Superior temporal gyrus (tissue), 1 donor: Measurements from ENCODE around the gene FHOD1.

Experiments
- DNase-seq: peaks from one replicate; pipeline ENCODE4 v3.0.0-alpha.2; 2016; ENCODE audit errors: extremely low spot score

FHOD1 gene

DNA sequence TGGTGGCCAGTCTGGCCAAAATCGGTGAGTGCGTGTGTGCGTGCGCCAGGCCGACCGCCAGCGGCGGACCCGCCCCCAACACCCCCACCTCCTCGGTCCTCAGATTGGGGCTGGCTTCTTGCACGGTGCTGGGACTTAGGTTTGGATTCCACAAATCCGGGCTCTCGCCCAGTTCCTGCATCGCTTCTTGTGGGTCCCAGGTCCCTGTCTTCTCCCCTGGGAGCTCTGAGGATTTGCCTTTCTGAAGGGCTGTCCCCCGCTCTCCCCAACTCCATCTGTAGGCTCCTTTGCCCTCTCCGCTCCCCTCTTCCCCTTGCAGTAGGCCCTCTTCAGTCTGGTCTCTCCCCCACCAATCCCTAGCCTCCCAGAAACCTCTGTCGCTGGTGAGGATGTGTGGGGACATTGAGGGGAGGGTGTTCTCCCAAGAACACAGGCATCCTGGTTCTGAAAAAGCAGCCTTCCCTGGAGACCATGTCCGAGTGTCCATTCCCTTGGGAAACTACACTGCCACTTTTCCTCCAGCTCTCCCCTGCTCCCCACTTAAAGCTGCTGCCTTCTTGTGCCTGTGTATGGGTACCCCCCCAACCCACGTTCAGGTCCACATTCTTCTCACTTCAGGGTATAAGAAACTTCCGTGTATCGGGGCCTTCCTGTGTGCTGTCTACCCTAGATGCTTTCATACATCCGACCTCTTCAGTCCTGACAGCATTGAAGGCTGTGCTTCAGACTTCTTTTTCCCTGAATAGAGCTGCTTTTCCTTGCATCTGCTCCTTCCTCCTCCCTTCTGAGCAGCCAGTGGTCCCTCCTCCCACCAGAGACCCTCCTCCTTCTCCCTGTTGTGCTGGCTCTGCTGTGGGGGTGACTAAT, 2.1 kb upstream of the FHOD1 start:
- DNase-seq = peak; percentile 9

DNA sequence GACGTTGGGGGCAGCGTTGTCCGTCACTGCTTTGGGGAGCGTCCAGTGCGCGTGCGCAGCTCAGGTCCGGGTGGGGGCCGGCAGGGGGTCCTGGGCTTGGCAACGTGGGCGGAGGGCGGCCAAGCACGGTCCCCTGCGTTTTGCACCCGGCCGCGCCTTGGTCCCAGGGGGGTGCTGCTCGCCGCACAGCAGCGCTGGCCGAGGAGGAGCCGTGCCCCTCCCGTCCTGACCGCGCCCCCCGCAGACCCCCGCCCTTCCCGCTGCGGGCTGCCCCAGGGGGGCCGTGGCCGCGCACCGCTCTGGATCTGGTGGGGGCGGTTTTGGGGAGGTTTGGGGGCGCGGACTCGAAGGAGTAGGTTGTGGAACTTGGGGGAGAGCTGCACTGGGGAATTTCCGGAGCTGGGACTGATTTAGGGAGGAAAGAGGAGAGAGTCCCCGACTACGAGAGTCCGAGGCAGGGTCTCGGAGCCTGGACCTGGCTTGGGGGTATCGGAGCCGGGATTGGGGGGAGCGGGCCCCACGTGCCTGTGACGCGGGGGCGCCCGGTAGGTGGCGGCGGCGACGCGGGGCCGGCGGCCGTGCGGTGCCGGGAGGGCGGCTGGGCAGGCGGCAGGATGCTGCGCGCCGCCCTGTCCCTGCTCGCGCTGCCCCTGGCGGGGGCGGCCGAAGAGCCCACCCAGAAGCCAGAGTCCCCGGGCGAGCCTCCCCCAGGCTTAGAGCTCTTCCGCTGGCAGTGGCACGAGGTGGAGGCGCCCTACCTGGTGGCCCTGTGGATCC, 1.3 kb upstream of the FHOD1 start, which contains the start of gene SLC9A5:
Gene SLC9A5, plus strand, starts transcription at position 579 of the 777 bp plus-strand sequence. Its CDS starts 36 bp downstream, at position 615.
- no peak for DNase-seq

- DNase-seq = no peak
Observed at GRCh38 chr16:67248073-67248400, 756 bp upstream of the FHOD1 start.

DNA sequence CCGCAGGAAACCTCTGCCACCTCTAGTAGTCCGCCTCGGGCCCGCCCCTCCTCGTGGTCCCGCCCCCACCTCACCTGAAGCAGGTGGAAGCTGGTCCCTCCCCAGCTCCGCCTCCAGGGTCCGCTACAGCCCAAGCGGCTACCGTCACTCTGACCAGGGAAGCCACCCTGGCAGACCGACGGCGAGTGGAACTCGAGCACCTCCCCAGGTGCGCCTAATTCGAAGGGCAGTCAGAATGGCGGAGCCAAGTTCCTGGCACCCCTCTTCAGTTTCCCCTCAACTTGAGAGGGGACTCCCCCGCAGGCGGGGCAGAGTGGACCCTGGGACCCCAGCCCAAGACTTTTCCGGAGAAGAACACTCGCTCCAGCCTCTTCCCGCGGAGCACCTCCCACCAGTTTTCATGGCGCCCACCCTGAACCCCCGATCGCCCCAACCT, 507 bp downstream of the FHOD1 start:
- DNase-seq = no peak

GRCh38 chr16:67246081-67246755, 1.1 kb downstream of the FHOD1 start:
- DNase-seq = peak; percentile 31

- peak; percentile 12 for DNase-seq
Observed at GRCh38 chr16:67245674-67246080, 1.6 kb downstream of the FHOD1 start.

- no peak for DNase-seq
Observed at GRCh38 chr16:67245186-67245585, 2.1 kb downstream of the FHOD1 start.

GRCh38 chr16:67244387-67245185, 2.7 kb downstream of the FHOD1 start:
- DNase-seq = peak; percentile 35

DNA sequence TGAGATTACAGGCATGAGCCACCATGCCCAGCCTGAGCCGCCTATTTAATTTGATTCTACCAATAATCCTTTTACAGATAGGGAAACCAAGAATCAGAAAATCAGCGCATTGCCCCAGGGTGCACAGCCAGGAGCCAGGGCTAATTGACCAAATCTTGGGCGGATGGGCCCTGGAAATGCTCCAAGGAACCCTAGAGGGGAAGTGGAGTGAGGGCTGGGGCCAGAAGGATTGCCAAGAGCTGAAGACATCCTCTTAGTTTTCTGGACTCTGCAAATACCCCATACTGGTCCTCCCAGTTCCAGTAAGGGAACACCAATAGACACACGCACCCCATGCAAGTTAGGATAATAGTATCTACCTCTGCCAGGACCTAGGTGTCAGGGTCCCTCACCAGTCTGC, 3.8 kb downstream of the FHOD1 start:
- no peak for DNase-seq

DNA sequence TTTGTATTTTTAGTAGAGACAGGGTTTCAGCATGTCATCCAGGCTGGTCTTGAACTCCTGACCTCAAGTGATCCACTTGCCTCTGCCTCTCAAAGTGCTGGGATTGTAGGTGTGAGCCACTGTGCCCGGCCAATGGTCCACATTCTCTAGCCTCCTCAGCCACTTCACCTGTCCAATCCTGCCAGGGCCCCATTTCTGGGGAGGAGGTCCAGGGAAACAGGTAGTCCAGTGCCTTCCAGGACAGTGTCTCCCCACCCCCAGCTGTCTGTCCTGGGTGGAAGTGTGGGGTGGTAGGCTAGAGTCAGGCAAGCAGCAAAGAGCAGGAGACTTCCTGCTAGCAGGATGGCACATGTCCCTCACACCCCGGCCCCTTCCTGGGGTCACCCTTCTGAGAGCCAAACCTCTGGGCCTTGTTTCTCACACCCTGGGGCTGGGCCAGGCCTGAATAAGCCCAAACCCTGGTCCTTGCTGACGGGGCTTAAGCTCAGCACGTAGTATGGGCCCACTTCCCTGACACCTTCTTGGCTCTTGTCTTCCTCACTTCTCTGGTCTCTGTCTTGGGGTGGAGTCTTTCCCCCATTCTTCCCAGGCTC, 5.0 kb downstream of the FHOD1 start:
- no peak for DNase-seq

- no peak for DNase-seq
Observed at GRCh38 chr16:67241008-67241900, 6.0 kb downstream of the FHOD1 start.

GRCh38 chr16:67240506-67240905, 6.8 kb downstream of the FHOD1 start:
- DNase-seq = no peak

GRCh38 chr16:67238806-67239470, 8.3 kb downstream of the FHOD1 start:
- DNase-seq = no peak

- DNase-seq = no peak
Observed at GRCh38 chr16:67238278-67238575, 9.1 kb downstream of the FHOD1 start.

DNA sequence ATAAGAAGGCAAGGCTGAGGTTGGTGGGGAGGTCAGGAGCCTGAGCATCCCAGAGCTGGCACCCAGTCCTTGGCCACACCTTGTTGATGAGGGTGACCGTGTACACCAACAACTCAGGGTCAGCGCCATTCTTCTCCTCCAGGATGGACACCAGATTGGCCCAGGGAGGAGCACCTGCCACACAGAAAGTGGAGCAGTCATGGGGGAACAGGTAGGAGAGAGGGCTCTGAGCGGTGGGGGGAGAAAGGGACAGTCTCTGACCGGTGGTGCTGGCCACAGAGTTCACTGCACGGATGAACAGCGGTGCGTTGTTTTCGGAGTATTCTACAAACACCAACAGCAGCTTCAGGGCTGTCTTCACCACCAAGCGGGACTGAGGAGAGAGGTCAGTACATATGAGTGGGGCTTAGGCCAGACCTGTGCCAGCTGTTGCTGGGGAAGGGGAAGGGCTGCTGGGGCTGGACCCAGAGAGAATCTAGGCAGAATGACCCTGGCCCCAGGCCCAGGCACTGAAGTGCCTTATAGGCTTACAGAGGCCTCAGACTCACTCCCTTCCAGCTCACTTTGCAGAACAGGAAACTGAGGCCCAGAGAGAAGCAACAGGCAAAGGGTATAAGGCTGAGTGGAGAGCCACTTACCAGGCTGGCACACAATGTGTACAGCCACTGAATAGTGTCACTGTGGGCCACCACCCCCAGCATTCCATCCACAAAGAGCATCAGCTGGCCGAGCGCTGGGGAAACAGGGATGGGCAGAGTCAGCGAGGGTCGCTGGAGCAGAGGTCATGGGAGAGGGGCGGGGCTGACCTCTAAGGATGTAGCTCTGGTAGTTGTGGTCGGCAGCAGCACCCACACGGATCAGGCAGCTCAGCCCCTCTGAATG, 9.6 kb downstream of the FHOD1 start:
- no peak for DNase-seq

GRCh38 chr16:67236563-67237395, 10.5 kb downstream of the FHOD1 start:
- DNase-seq = no peak

- no peak for DNase-seq
Observed at GRCh38 chr16:67235816-67236562, 11.3 kb downstream of the FHOD1 start.
